CD14-positive monocyte (primary cell): ENCODE data around the gene MALAT1. TPM values are rescaled to one million over a fixed set of nuclear protein-coding genes. Genes with fewer than 3 reads are reported as not detected.
A peak's percentile ranks its signal among the peaks of the same experiment; 100 is the strongest.

ENCODE experiments used
- DNase-seq, 3 donors: peaks; one replicate each; pipeline ENCODE4 v3.0.0-alpha.2; 2011 to 2022
- H2AFZ ChIP-seq: 2 replicates; pipeline ENCODE4 v1.6.0; 2012; ENCODE audit warnings: mild to moderate bottlenecking, low read depth, low read length, inconsistent platforms; ENCODE audit not compliant: insufficient read depth, poor library complexity, severe bottlenecking
- H3K27ac ChIP-seq, 2 donors: 1 replicate in 1 of 2; 2 replicates in 1 of 2; pipeline ENCODE4 v1.5.1; 2012 to 2013; ENCODE audit warnings: low read length in 2 of 2, control low read depth in 1 of 2, inconsistent platforms in 1 of 2, low read depth in 1 of 2, mild to moderate bottlenecking in 1 of 2
- H3K27me3 ChIP-seq, 2 donors: one replicate each; pipeline versions ENCODE4 v1.6.0 to v1.6.1; 2011 to 2013; ENCODE audit warnings: low read length in 2 of 2; ENCODE audit not compliant: control insufficient read depth in 2 of 2, insufficient read depth in 2 of 2
- H3K36me3 ChIP-seq, 2 donors: replicated peaks in 1 of 2; 1 replicate in 1 of 2; 2 replicates in 1 of 2; pipeline versions ENCODE4 v1.5.1 to v1.6.1; 2012 to 2013; ENCODE audit warnings: low read length in 2 of 2, control low read depth in 1 of 2, inconsistent platforms in 1 of 2, mild to moderate bottlenecking in 1 of 2; ENCODE audit not compliant: insufficient read depth in 2 of 2, control insufficient read depth in 1 of 2
- H3K4me1 ChIP-seq, 2 donors: 1 replicate in 1 of 2; 2 replicates in 1 of 2; pipeline versions ENCODE4 v1.5.1 to v1.6.1; 2012 to 2013; ENCODE audit warnings: low read length in 2 of 2, control low read depth in 1 of 2, inconsistent platforms in 1 of 2, mild to moderate bottlenecking in 1 of 2, moderate library complexity in 1 of 2; ENCODE audit not compliant: insufficient read depth in 2 of 2, control insufficient read depth in 1 of 2
- H3K4me2 ChIP-seq: replicated peaks from 2 replicates; pipeline ENCODE3; 2012; ENCODE audit warnings: low read length, moderate library complexity, mild to moderate bottlenecking; ENCODE audit not compliant: poor library complexity, severe bottlenecking; ENCODE audit errors: extremely low read depth
- H3K4me3 ChIP-seq, 3 experiments: fragments of 200-600 bp in 1 of 3; sonication (generic) in 1 of 3; replicated peaks in 1 of 3; 1 replicate in 2 of 3; 2 replicates in 1 of 3; pipeline ENCODE4 v1.5.1; 2011 to 2013; ENCODE audit warnings: low read length in 3 of 3, mild to moderate bottlenecking in 3 of 3, control low read depth in 2 of 3, low read depth in 2 of 3, inconsistent platforms in 1 of 3, moderate library complexity in 1 of 3
- H3K79me2 ChIP-seq: 2 replicates; pipeline ENCODE4 v1.6.0; 2012; ENCODE audit warnings: mild to moderate bottlenecking, control low read depth, inconsistent platforms, low read length, moderate library complexity; ENCODE audit not compliant: insufficient read depth
- H3K9ac ChIP-seq: 2 replicates; pipeline ENCODE4 v1.6.0; 2017; ENCODE audit warnings: low read length, mild to moderate bottlenecking; ENCODE audit not compliant: insufficient read depth, poor library complexity, severe bottlenecking
- H3K9me3 ChIP-seq, 2 donors: replicated peaks in 1 of 2; 1 replicate in 1 of 2; 2 replicates in 1 of 2; pipeline versions ENCODE4 v1.5.1 to v1.6.1; 2012 to 2013; ENCODE audit warnings: low read length in 2 of 2, control low read depth in 1 of 2; ENCODE audit not compliant: control insufficient read depth in 1 of 2, insufficient read depth in 1 of 2
- H4K20me1 ChIP-seq: 2 replicates; pipeline ENCODE4 v1.6.0; 2012; ENCODE audit warnings: mild to moderate bottlenecking, low read length, control low read depth, moderate library complexity; ENCODE audit not compliant: insufficient read depth
- H3K27ac Mint-ChIP-seq, 7 donors: one replicate each; pipeline ENCODE4 v1.8.0; 2020; ENCODE audit warnings: mild to moderate bottlenecking in 7 of 7, mixed read lengths in 7 of 7, moderate library complexity in 6 of 7, inconsistent platforms in 2 of 7
- H3K27me3 Mint-ChIP-seq, 3 donors: one replicate each; pipeline ENCODE4 v1.8.0; 2021 to 2022; ENCODE audit warnings: low read depth in 3 of 3, mild to moderate bottlenecking in 3 of 3, mixed read lengths in 3 of 3, moderate library complexity in 3 of 3, inconsistent platforms in 1 of 3
- H3K36me3 Mint-ChIP-seq, 2 donors: one replicate each; pipeline ENCODE4 v1.8.0; 2020; ENCODE audit warnings: mixed read lengths in 2 of 2, inconsistent platforms in 1 of 2, mild to moderate bottlenecking in 1 of 2
- H3K4me1 Mint-ChIP-seq: one replicate; pipeline ENCODE4 v1.8.0; 2020; ENCODE audit warnings: mild to moderate bottlenecking, mixed read lengths
- H3K4me3 Mint-ChIP-seq, 2 donors: one replicate each; pipeline ENCODE4 v1.8.0; 2020; ENCODE audit warnings: mild to moderate bottlenecking in 2 of 2, mixed read lengths in 2 of 2, moderate library complexity in 1 of 2
- H3K9me3 Mint-ChIP-seq, 7 donors: one replicate each; pipeline ENCODE4 v1.8.0; 2020 to 2022; ENCODE audit warnings: mixed read lengths in 7 of 7, mild to moderate bottlenecking in 6 of 7, moderate library complexity in 6 of 7, inconsistent platforms in 2 of 7
- CTCF ChIP-seq: fragments of 200-600 bp; IDR thresholded peaks from one replicate; pipeline ENCODE4 v1.8.0; 2022; ENCODE audit warnings: antibody characterized with exemption, mild to moderate bottlenecking
- WGBS: methylation state at CpG from one replicate; pipeline ENCODE4 v1.1.5; 2013; ENCODE audit warnings: missing lambda C conversion rate; ENCODE audit not compliant: insufficient coverage; 5-methylcytosine and 5-hydroxymethylcytosine counted together
- intact Hi-C, 2 donors: fragments of 100-400 bp; cut with micrococcal nuclease; formaldehyde crosslinking; loops; one replicate each; pipeline versions ENCODE4 v1.15.0 to v1.15.1; 2023
- polyA plus RNA-seq, 3 donors: library from polyadenylated mRNA; depleted of rRNA in 1 of 3; unstranded in 2 of 3; stranded (reverse) in 1 of 3; fragments of 300-500 nt in 2 of 3; fragments of >200 nt in 1 of 3; fragmentation: Illumina TruSeq in 2 of 3; gene quantifications; 1 replicate in 2 of 3; 2 replicates in 1 of 3; pipeline ENCODE4 v1.2.3, GENCODE V29; 2012 to 2021

Gene MALAT1
- polyA plus RNA-seq, 3 donors: 263 to 815 (median 554) TPM

GRCh38 chr11:65552388-65552951 lies 53.6 kb downstream of the MALAT1 start:
- no peak overlapping the region for H3K4me2 ChIP-seq
- DNase-seq: no peak
- TF ChIP-seq CTCF: peak; percentile 39
- no peaks in the 10 kb centered on the region for H3K9me3 ChIP-seq
- H3K36me3 Mint-ChIP-seq: peaks cover 0 to 9% of the 10 kb centered on the region in 2 donors
- WGBS: 79% methylated on average over 8 of the region's 9 CpGs
- no peak overlapping the region for H2AFZ ChIP-seq
- peak overlapping the region in 2 of 7 donors; percentile 7 to 37 for H3K27ac Mint-ChIP-seq
- intact Hi-C loops: no loop called here
- H3K79me2 ChIP-seq: no peaks in the 10 kb centered on the region
- peaks cover 20 to 42% of the 10 kb centered on the region in 2 donors for H3K4me1 ChIP-seq
- H3K4me3 Mint-ChIP-seq: no peak overlapping the region
- no peaks in the 10 kb centered on the region for H4K20me1 ChIP-seq
- H3K9me3 Mint-ChIP-seq: peaks cover 0 to 2% (median 0%) of the 10 kb centered on the region in 7 donors
- H3K4me3 ChIP-seq: no peak overlapping the region
- H3K36me3 ChIP-seq: no peaks in the 10 kb centered on the region
- H3K27me3 Mint-ChIP-seq: peaks cover 22 to 28% (median 22%) of the 10 kb centered on the region in 3 donors
- H3K4me1 Mint-ChIP-seq: peaks cover 56% of the 10 kb centered on the region
- no peak overlapping the region for H3K27ac ChIP-seq
- H3K27me3 ChIP-seq: peaks cover 0 to 9% of the 10 kb centered on the region in 2 donors
- H3K9ac ChIP-seq: no peak overlapping the region

GRCh38 chr11:65553301-65554001 lies 54.6 kb downstream of the MALAT1 start:
- peak overlapping the region in 1 of 3 experiments; percentile 23 for H3K4me3 ChIP-seq
- peaks cover 52% of the 10 kb centered on the region for H3K4me1 Mint-ChIP-seq
- no peaks in the 10 kb centered on the region for H4K20me1 ChIP-seq
- H3K36me3 ChIP-seq: no peaks in the 10 kb centered on the region
- no peak for TF ChIP-seq CTCF
- no peak overlapping the region for H3K9ac ChIP-seq
- no peaks in the 10 kb centered on the region for H3K9me3 ChIP-seq
- no peak overlapping the region for H3K27ac ChIP-seq
- peaks cover 22 to 26% (median 24%) of the 10 kb centered on the region in 3 donors for H3K27me3 Mint-ChIP-seq
- no peak overlapping the region for H3K27ac Mint-ChIP-seq
- H2AFZ ChIP-seq: no peak overlapping the region
- H3K36me3 Mint-ChIP-seq: peaks cover 0 to 9% of the 10 kb centered on the region in 2 donors
- H3K4me1 ChIP-seq: peaks cover 20 to 51% of the 10 kb centered on the region in 2 donors
- DNase-seq: no peak
- peaks cover 0 to 2% (median 0%) of the 10 kb centered on the region in 7 donors for H3K9me3 Mint-ChIP-seq
- H3K27me3 ChIP-seq: peaks cover 0 to 10% of the 10 kb centered on the region in 2 donors
- intact Hi-C loops: no loop called here
- no peak overlapping the region for H3K4me2 ChIP-seq
- H3K4me3 Mint-ChIP-seq: peak overlapping the region in 1 of 2 donors; percentile 52
- no peaks in the 10 kb centered on the region for H3K79me2 ChIP-seq
- WGBS: 55% methylated on average over 31 of the region's 37 CpGs
